Mucosa of rectum (tissue), 2 donors: ENCODE measurements around the gene KITLG.
"Not testable (repeated sequence)": the region's sequence is repeated elsewhere in the genome, so short reads cannot be mapped to it uniquely, and the experiment has no call there.

Experiments used
- H3K27ac ChIP-seq, 2 donors: one replicate each; pipeline ENCODE4 v1.7.0; 2013; ENCODE audit warnings: inconsistent platforms in 2 of 2, low read depth in 2 of 2, low read length in 2 of 2
- H3K27me3 ChIP-seq, 2 donors: one replicate each; pipeline ENCODE4 v1.7.0; 2013; ENCODE audit warnings: low read length in 2 of 2; ENCODE audit not compliant: control insufficient read depth in 2 of 2, insufficient read depth in 2 of 2
- H3K36me3 ChIP-seq, 2 donors: one replicate each; pipeline ENCODE4 v1.7.0; 2013; ENCODE audit warnings: low read length in 2 of 2; ENCODE audit not compliant: control insufficient read depth in 2 of 2, insufficient read depth in 2 of 2
- H3K4me1 ChIP-seq, 2 donors: one replicate each; pipeline ENCODE4 v1.7.0; 2013; ENCODE audit warnings: low read length in 2 of 2, mild to moderate bottlenecking in 1 of 2; ENCODE audit not compliant: control insufficient read depth in 2 of 2, insufficient read depth in 2 of 2
- H3K4me3 ChIP-seq, 2 donors: one replicate each; pipeline ENCODE4 v1.7.0; 2013; ENCODE audit warnings: low read length in 2 of 2
- H3K9ac ChIP-seq, 2 donors: one replicate each; pipeline ENCODE4 v1.7.0; 2013; ENCODE audit warnings: low read length in 2 of 2, low read depth in 1 of 2, mild to moderate bottlenecking in 1 of 2
- H3K9me3 ChIP-seq, 2 donors: one replicate each; pipeline ENCODE4 v1.7.0; 2013; ENCODE audit warnings: low read length in 2 of 2; ENCODE audit not compliant: control insufficient read depth in 2 of 2
- donor health status: healthy.
- donor health status: Normal muscosa, but diverticular disease.

The KITLG gene

GRCh38 chr12:88580051-88580871 is at the start of gene KITLG:
TSS of gene KITLG (minus strand) at chr12:88580471. CDS start at chr12:88580278, 193 bp downstream.
- Histone ChIP-seq H3K9ac (peak within 1 kb of the TSS; percentile 76 to 84), H3K4me1 (peaks cover 3 to 11% of the 10 kb centered on the region in 2 donors), H3K4me3 (peak within 1 kb of the TSS; percentile 74 to 97), H3K27ac (peak within 1 kb of the TSS; percentile 69 to 79), H3K9me3 (no peaks in the 10 kb centered on the region), H3K36me3 (no peaks in the 10 kb centered on the region), H3K27me3 (no peaks in the 10 kb centered on the region)

- Histone ChIP-seq H3K9me3 (no peaks in the 10 kb centered on the region), H3K4me1 (no peaks in the 10 kb centered on the region), H3K36me3 (no peaks in the 10 kb centered on the region), H3K4me3 (no peak overlapping the region), H3K9ac (no peak overlapping the region), H3K27ac (no peak overlapping the region), H3K27me3 (no peaks in the 10 kb centered on the region)
Observed at GRCh38 chr12:88628856-88629509, 48.7 kb upstream of the KITLG start.

- not testable (repeated sequence) for H3K36me3 ChIP-seq, H3K27ac ChIP-seq, H3K27me3 ChIP-seq, H3K9ac ChIP-seq, H3K4me1 ChIP-seq, H3K9me3 ChIP-seq, H3K4me3 ChIP-seq
Observed at GRCh38 chr12:88628035-88628434, 47.8 kb upstream of the KITLG start.

- Histone ChIP-seq H3K9ac (no peak overlapping the region), H3K4me1 (no peaks in the 10 kb centered on the region), H3K9me3 (no peaks in the 10 kb centered on the region), H3K27me3 (no peaks in the 10 kb centered on the region), H3K36me3 (no peaks in the 10 kb centered on the region), H3K27ac (no peak overlapping the region), H3K4me3 (no peak overlapping the region)
Observed at GRCh38 chr12:88627501-88627900, 47.2 kb upstream of the KITLG start.

GRCh38 chr12:88625356-88625755 is 45.1 kb upstream of the KITLG start:
- Histone ChIP-seq H3K36me3 (no peaks in the 10 kb centered on the region), H3K4me1 (no peaks in the 10 kb centered on the region), H3K9me3 (no peaks in the 10 kb centered on the region), H3K27me3 (no peaks in the 10 kb centered on the region), H3K4me3 (no peak overlapping the region), H3K9ac (no peak overlapping the region), H3K27ac (no peak overlapping the region)

GRCh38 chr12:88624911-88625310 is 44.6 kb upstream of the KITLG start:
- no peak overlapping the region for H3K4me3 ChIP-seq
- no peaks in the 10 kb centered on the region for H3K36me3 ChIP-seq
- no peak overlapping the region for H3K27ac ChIP-seq
- H3K9me3 ChIP-seq, result no peaks in the 10 kb centered on the region
- H3K9ac ChIP-seq, result no peak overlapping the region
- H3K27me3 ChIP-seq, result no peaks in the 10 kb centered on the region
- no peaks in the 10 kb centered on the region for H3K4me1 ChIP-seq

GRCh38 chr12:88623777-88624548 is 43.7 kb upstream of the KITLG start:
- no peak overlapping the region for H3K27ac ChIP-seq
- H3K4me3 ChIP-seq, result no peak overlapping the region
- H3K4me1 ChIP-seq, result no peaks in the 10 kb centered on the region
- no peaks in the 10 kb centered on the region for H3K9me3 ChIP-seq
- no peak overlapping the region for H3K9ac ChIP-seq
- no peaks in the 10 kb centered on the region for H3K36me3 ChIP-seq
- H3K27me3 ChIP-seq, result no peaks in the 10 kb centered on the region

GRCh38 chr12:88617352-88617751 is 37.1 kb upstream of the KITLG start:
- Histone ChIP-seq H3K4me3 (no peak overlapping the region), H3K36me3 (no peaks in the 10 kb centered on the region)

GRCh38 chr12:88615490-88615889 is 35.2 kb upstream of the KITLG start:
- H3K9me3 ChIP-seq, result no peaks in the 10 kb centered on the region
- no peaks in the 10 kb centered on the region for H3K4me1 ChIP-seq
- H3K9ac ChIP-seq, result no peak overlapping the region
- no peak overlapping the region for H3K27ac ChIP-seq
- H3K4me3 ChIP-seq, result no peak overlapping the region
- no peaks in the 10 kb centered on the region for H3K27me3 ChIP-seq
- no peaks in the 10 kb centered on the region for H3K36me3 ChIP-seq

More at GRCh38 chr12:88617352-88617751, 37.1 kb upstream of the KITLG start:
- no peaks in the 10 kb centered on the region for H3K9me3 ChIP-seq
- H3K27me3 ChIP-seq, result no peaks in the 10 kb centered on the region
- H3K9ac ChIP-seq, result no peak overlapping the region
- H3K27ac ChIP-seq, result no peak overlapping the region
- H3K4me1 ChIP-seq, result no peaks in the 10 kb centered on the region

- no peaks in the 10 kb centered on the region for H3K9me3 ChIP-seq
- H3K4me3 ChIP-seq, result no peak overlapping the region
- no peak overlapping the region for H3K9ac ChIP-seq
- no peaks in the 10 kb centered on the region for H3K36me3 ChIP-seq
- H3K27me3 ChIP-seq, result no peaks in the 10 kb centered on the region
- H3K27ac ChIP-seq, result no peak overlapping the region
- H3K4me1 ChIP-seq, result no peaks in the 10 kb centered on the region
Observed at GRCh38 chr12:88604646-88605045, 24.4 kb upstream of the KITLG start.
